ENCODE results near the gene VAPA.

VAPA gene

DNA sequence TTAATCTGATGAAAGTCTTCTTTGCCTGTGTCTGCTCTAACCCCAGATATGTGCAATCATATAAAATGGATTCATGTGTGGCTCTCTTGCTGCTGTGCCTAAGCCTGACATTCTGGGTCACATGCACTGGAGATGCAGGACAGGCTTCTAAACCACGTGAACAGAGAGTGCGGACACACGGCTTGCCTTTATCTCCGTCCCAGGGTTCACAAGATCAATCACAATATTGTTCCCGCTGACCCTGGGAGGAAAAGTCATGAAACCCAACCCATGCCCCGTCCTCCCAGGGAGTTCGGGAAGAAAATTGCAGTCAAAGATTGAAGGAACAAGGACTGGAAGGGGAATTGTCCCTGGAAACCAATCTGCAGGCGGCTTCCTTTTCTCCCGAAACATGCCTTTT lies 74.8 kb downstream of the VAPA start:
- no peak overlapping the region for H3K14ac ChIP-seq (ENCODE audit: low read length)
- no peak overlapping the region for H3K4me3 ChIP-seq (ENCODE audit: low read depth, low read length)
- H3K4me1 ChIP-seq (ENCODE audit: control insufficient read depth in 1 of 2, insufficient read depth in 2 of 2, low read length in 2 of 2), result no peaks in the 10 kb centered on the region
- H3K18ac ChIP-seq (ENCODE audit: low read length), result no peak overlapping the region
- H3K4me2 ChIP-seq (ENCODE audit: low read length), result no peak overlapping the region
- H3K4ac ChIP-seq (ENCODE audit: low read depth, low read length), result no peak overlapping the region
- no peaks in the 10 kb centered on the region for H3K36me3 ChIP-seq (ENCODE audit: control insufficient read depth in 1 of 2, insufficient read depth in 2 of 2, low read length in 2 of 2)
- H3K79me2 ChIP-seq (ENCODE audit: control insufficient read depth, insufficient read depth, low read length, poor library complexity), result no peaks in the 10 kb centered on the region
- H3K27me3 ChIP-seq (ENCODE audit: insufficient read depth, low read length), result no peaks in the 10 kb centered on the region
- WGBS (ENCODE audit: extremely low coverage, insufficient coverage, insufficient read length), result no CpG with 5 or more reads among the region's 9 CpGs
- no peak for DNase-seq
- H4K12ac ChIP-seq (ENCODE audit: low read depth, low read length), result no peak overlapping the region
- no peak overlapping the region for H2BK12ac ChIP-seq (ENCODE audit: low read length)
- H2BK120ac ChIP-seq (ENCODE audit: insufficient read depth, low read length, poor library complexity), result no peak overlapping the region
- H3K79me1 ChIP-seq (ENCODE audit: low read length), result no peaks in the 10 kb centered on the region
- no peaks in the 10 kb centered on the region for H3K9me3 ChIP-seq (ENCODE audit: insufficient read depth, low read depth, low read length)
- no peak overlapping the region for H2AK5ac ChIP-seq (ENCODE audit: low read length)
- H2AFZ ChIP-seq (ENCODE audit: insufficient read depth, low read length, poor library complexity), result no peak overlapping the region
- no peak overlapping the region for H3K27ac ChIP-seq (ENCODE audit: low read depth, low read length)
- no peak overlapping the region for H3K9ac ChIP-seq (ENCODE audit: low read length)
- no peak overlapping the region for H4K8ac ChIP-seq (ENCODE audit: low read depth, low read length)
- no peak overlapping the region for H4K91ac ChIP-seq (ENCODE audit: low read depth, low read length)
- no peak overlapping the region for H2BK5ac ChIP-seq (ENCODE audit: low read depth, low read length, poor library complexity)
- no peak overlapping the region for H3K23ac ChIP-seq (ENCODE audit: low read length)

DNA sequence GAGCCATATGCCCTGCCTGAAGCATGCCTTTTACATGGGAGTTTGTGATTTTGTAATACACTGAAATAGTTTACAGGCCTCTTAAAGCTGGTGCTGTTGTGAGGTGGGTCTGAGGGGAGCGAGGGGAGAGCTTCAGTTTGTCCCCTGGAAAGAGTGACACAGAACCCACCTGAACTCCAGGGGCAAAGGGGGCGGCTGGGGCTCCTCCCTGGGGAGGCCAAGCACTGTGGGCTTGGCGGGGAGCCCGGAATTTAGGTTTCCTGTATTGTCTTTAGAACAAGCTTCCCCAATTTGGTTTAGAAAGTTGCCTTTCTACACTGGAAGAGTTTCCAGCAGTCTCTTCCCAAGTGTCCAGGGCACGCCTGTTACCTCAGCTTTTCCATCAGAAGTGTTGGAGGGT lies 75.7 kb downstream of the VAPA start:
- DNase-seq, result no peak
- H2BK12ac ChIP-seq (ENCODE audit: low read length), result no peak overlapping the region
- H3K4me2 ChIP-seq (ENCODE audit: low read length), result no peak overlapping the region
- no peak overlapping the region for H2AFZ ChIP-seq (ENCODE audit: insufficient read depth, low read length, poor library complexity)
- no peaks in the 10 kb centered on the region for H3K79me1 ChIP-seq (ENCODE audit: low read length)
- no peaks in the 10 kb centered on the region for H3K36me3 ChIP-seq (ENCODE audit: control insufficient read depth in 1 of 2, insufficient read depth in 2 of 2, low read length in 2 of 2)
- no CpG with 5 or more reads among the region's 5 CpGs for WGBS (ENCODE audit: extremely low coverage, insufficient coverage, insufficient read length)
- H4K12ac ChIP-seq (ENCODE audit: low read depth, low read length), result no peak overlapping the region
- no peaks in the 10 kb centered on the region for H3K27me3 ChIP-seq (ENCODE audit: insufficient read depth, low read length)
- H4K8ac ChIP-seq (ENCODE audit: low read depth, low read length), result no peak overlapping the region
- H2BK120ac ChIP-seq (ENCODE audit: insufficient read depth, low read length, poor library complexity), result no peak overlapping the region
- no peak overlapping the region for H4K91ac ChIP-seq (ENCODE audit: low read depth, low read length)
- no peak overlapping the region for H2BK5ac ChIP-seq (ENCODE audit: low read depth, low read length, poor library complexity)
- H3K9me3 ChIP-seq (ENCODE audit: insufficient read depth, low read depth, low read length), result no peaks in the 10 kb centered on the region
- no peak overlapping the region for H3K18ac ChIP-seq (ENCODE audit: low read length)
- no peak overlapping the region for H3K23ac ChIP-seq (ENCODE audit: low read length)
- H3K4me3 ChIP-seq (ENCODE audit: low read depth, low read length), result no peak overlapping the region
- no peak overlapping the region for H3K9ac ChIP-seq (ENCODE audit: low read length)
- no peak overlapping the region for H2AK5ac ChIP-seq (ENCODE audit: low read length)
- H3K4ac ChIP-seq (ENCODE audit: low read depth, low read length), result no peak overlapping the region
- H3K14ac ChIP-seq (ENCODE audit: low read length), result no peak overlapping the region
- H3K4me1 ChIP-seq (ENCODE audit: control insufficient read depth in 1 of 2, insufficient read depth in 2 of 2, low read length in 2 of 2), result no peaks in the 10 kb centered on the region
- H3K27ac ChIP-seq (ENCODE audit: low read depth, low read length), result no peak overlapping the region
- no peaks in the 10 kb centered on the region for H3K79me2 ChIP-seq (ENCODE audit: control insufficient read depth, insufficient read depth, low read length, poor library complexity)

DNA sequence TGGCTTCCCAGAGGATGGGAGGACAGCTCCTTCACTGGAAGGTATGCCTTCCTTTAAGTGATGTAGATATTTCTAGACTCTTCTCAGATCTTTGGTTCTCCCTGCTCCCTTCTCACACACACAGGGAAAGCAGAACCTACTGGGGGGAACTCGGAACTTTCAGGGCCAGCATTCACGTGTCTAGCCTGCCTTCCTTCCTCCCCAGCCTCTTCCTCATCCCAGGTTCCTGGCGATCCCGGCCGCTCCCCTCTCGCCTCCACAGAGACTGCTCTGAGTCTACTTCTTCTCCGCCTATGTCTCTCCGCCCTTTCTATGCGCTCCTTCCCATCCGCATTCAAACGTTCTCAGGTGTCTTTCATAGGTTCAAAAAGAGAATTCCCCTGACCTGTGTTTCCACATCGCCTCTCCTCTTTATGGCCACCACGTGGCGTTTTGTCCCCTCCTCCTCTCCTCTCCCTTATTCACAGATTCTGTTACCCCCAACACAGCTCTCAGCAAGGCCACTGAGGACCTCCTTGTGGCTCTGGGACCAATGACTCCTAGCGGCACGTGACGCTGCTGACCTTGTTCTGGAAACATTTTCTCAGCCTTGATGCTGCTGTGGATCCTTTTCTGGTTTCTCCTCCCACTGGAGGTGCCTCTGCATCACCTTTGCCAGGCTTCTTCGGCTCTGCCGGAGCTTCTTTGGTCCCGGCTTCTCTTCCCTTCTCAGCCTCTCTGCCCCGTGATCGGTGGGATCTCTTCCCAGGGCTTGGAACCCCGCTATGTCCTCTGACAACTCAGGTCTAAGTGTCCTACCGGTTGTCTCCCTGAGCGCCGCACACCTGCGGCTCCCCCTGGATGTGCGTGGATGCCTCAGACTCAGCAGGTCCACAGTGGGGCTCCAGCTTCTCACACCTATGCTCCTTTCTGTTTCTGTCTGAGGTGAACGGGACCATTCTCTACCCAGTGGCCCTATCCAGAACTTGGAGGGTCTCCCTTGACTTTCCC lies 77.5 kb downstream of the VAPA start:
- no peak for DNase-seq
- WGBS (ENCODE audit: extremely low coverage, insufficient coverage, insufficient read length), result no CpG with 5 or more reads among the region's 29 CpGs
- Histone ChIP-seq H2BK12ac (ENCODE audit: low read length) (no peak overlapping the region), H3K79me2 (ENCODE audit: control insufficient read depth, insufficient read depth, low read length, poor library complexity) (no peaks in the 10 kb centered on the region), H4K12ac (ENCODE audit: low read depth, low read length) (no peak overlapping the region), H3K27me3 (ENCODE audit: insufficient read depth, low read length) (no peaks in the 10 kb centered on the region), H2AK5ac (ENCODE audit: low read length) (no peak overlapping the region), H3K4ac (ENCODE audit: low read depth, low read length) (no peak overlapping the region), H3K4me2 (ENCODE audit: low read length) (no peak overlapping the region), H3K4me1 (ENCODE audit: control insufficient read depth in 1 of 2, insufficient read depth in 2 of 2, low read length in 2 of 2) (peaks cover 0 to 5% of the 10 kb centered on the region in 2 experiments), H3K4me3 (ENCODE audit: low read depth, low read length) (no peak overlapping the region), H3K9me3 (ENCODE audit: insufficient read depth, low read depth, low read length) (no peaks in the 10 kb centered on the region), H2AFZ (ENCODE audit: insufficient read depth, low read length, poor library complexity) (no peak overlapping the region), H3K14ac (ENCODE audit: low read length) (no peak overlapping the region), H3K79me1 (ENCODE audit: low read length) (no peaks in the 10 kb centered on the region), H3K9ac (ENCODE audit: low read length) (no peak overlapping the region), H3K23ac (ENCODE audit: low read length) (no peak overlapping the region), H3K36me3 (ENCODE audit: control insufficient read depth in 1 of 2, insufficient read depth in 2 of 2, low read length in 2 of 2) (no peaks in the 10 kb centered on the region), H2BK120ac (ENCODE audit: insufficient read depth, low read length, poor library complexity) (no peak overlapping the region), H3K27ac (ENCODE audit: low read depth, low read length) (no peak overlapping the region), H3K18ac (ENCODE audit: low read length) (no peak overlapping the region), H2BK5ac (ENCODE audit: low read depth, low read length, poor library complexity) (no peak overlapping the region), H4K91ac (ENCODE audit: low read depth, low read length) (no peak overlapping the region), H4K8ac (ENCODE audit: low read depth, low read length) (no peak overlapping the region)

DNA sequence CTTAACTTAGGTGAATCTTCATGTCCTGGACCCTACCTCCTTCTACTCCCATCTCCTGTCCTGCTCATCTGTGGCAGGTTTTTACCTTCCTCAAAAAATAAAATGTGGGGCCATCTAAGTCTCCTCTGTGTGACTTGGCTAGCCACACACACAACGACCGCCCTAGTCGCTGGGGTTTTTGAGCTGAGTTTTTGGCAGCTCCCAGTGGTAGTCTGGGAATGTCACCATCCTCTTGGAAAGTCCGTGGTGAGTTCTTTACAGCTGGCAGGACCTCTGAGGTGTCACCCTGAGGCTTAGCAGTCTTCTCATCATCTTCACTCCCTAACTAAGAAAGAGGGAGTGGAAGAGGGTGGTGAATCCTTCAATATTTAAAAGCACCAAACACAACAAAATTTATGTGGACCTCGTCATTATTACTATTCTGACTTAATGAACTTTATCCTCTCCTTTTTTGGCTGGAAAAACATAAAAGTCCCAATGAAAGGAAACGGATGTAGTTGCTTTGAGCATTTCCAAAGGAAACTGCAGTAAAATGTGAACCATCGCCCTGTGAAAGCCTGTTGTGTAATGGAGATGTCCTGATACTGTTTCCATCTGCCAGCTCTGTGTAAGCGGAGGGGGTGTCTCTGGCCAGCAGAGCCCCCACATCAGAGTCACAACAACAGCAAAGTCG lies 78.6 kb downstream of the VAPA start:
- Histone ChIP-seq H2AK5ac (ENCODE audit: low read length) (no peak overlapping the region), H3K79me2 (ENCODE audit: control insufficient read depth, insufficient read depth, low read length, poor library complexity) (no peaks in the 10 kb centered on the region), H3K4me2 (ENCODE audit: low read length) (no peak overlapping the region), H2BK12ac (ENCODE audit: low read length) (no peak overlapping the region), H3K79me1 (ENCODE audit: low read length) (no peaks in the 10 kb centered on the region), H3K4ac (ENCODE audit: low read depth, low read length) (no peak overlapping the region), H3K27ac (ENCODE audit: low read depth, low read length) (no peak overlapping the region), H4K91ac (ENCODE audit: low read depth, low read length) (no peak overlapping the region), H3K4me3 (ENCODE audit: low read depth, low read length) (no peak overlapping the region), H3K9ac (ENCODE audit: low read length) (no peak overlapping the region), H3K36me3 (ENCODE audit: control insufficient read depth in 1 of 2, insufficient read depth in 2 of 2, low read length in 2 of 2) (no peaks in the 10 kb centered on the region), H3K14ac (ENCODE audit: low read length) (no peak overlapping the region), H2BK5ac (ENCODE audit: low read depth, low read length, poor library complexity) (no peak overlapping the region), H3K4me1 (ENCODE audit: control insufficient read depth in 1 of 2, insufficient read depth in 2 of 2, low read length in 2 of 2) (peaks cover 0 to 5% of the 10 kb centered on the region in 2 experiments), H4K12ac (ENCODE audit: low read depth, low read length) (no peak overlapping the region), H3K9me3 (ENCODE audit: insufficient read depth, low read depth, low read length) (peaks cover 5% of the 10 kb centered on the region), H2AFZ (ENCODE audit: insufficient read depth, low read length, poor library complexity) (no peak overlapping the region), H3K27me3 (ENCODE audit: insufficient read depth, low read length) (no peaks in the 10 kb centered on the region), H3K23ac (ENCODE audit: low read length) (no peak overlapping the region), H2BK120ac (ENCODE audit: insufficient read depth, low read length, poor library complexity) (no peak overlapping the region), H3K18ac (ENCODE audit: low read length) (no peak overlapping the region), H4K8ac (ENCODE audit: low read depth, low read length) (no peak overlapping the region)
- WGBS (ENCODE audit: extremely low coverage, insufficient coverage, insufficient read length), result no CpG with 5 or more reads among the region's 9 CpGs
- no peak for DNase-seq
